Kidney (tissue), 13 donors: ENCODE measurements around the gene TARP.
A peak's percentile ranks its signal among the peaks of the same experiment; 100 is the strongest.
"Not testable (repeated sequence)": the region's sequence is repeated elsewhere in the genome, so short reads cannot be mapped to it uniquely, and the experiment has no call there.

Experiments
- DNase-seq, 5 donors: peaks; one replicate each; pipeline ENCODE4 v3.0.0-alpha.2; 2013 to 2020
- FAIRE-seq: peaks from 2 replicates; lab custom pipeline; 2012; peaks lifted over from hg19 to GRCh38; lab: Jason Lieb, UNC
- H3K27ac ChIP-seq, 2 donors: one replicate each; pipeline ENCODE4 v1.7.0; 2013; ENCODE audit warnings: low read depth in 2 of 2, low read length in 2 of 2, inconsistent platforms in 1 of 2
- H3K27me3 ChIP-seq: one replicate; pipeline ENCODE4 v1.7.1; 2013; ENCODE audit warnings: low read length, inconsistent platforms; ENCODE audit not compliant: control insufficient read depth, insufficient read depth
- H3K36me3 ChIP-seq, 3 donors: one replicate each; pipeline versions ENCODE4 v1.7.0 to v1.7.1; 2013; ENCODE audit warnings: low read length in 3 of 3, control low read depth in 1 of 3, inconsistent platforms in 1 of 3; ENCODE audit not compliant: insufficient read depth in 3 of 3, control insufficient read depth in 2 of 3
- H3K4me1 ChIP-seq, 3 donors: one replicate each; pipeline versions ENCODE4 v1.7.0 to v1.7.1; 2013; ENCODE audit warnings: low read length in 3 of 3, inconsistent platforms in 1 of 3, low read depth in 1 of 3; ENCODE audit not compliant: control insufficient read depth in 2 of 3, insufficient read depth in 2 of 3
- H3K4me3 ChIP-seq, 3 donors: one replicate each; pipeline versions ENCODE4 v1.7.0 to v1.8.1; 2013; ENCODE audit warnings: low read length in 3 of 3, control low read depth in 1 of 3, inconsistent platforms in 1 of 3
- H3K9ac ChIP-seq, 3 donors: one replicate each; pipeline versions ENCODE4 v1.7.0 to v1.7.1; 2013; ENCODE audit warnings: low read length in 3 of 3, control low read depth in 1 of 3, inconsistent platforms in 1 of 3
- H3K9me3 ChIP-seq, 3 donors: one replicate each; pipeline versions ENCODE4 v1.7.0 to v1.7.1; 2013; ENCODE audit warnings: low read length in 3 of 3, control low read depth in 1 of 3, inconsistent platforms in 1 of 3; ENCODE audit not compliant: control insufficient read depth in 2 of 3, insufficient read depth in 1 of 3
- intact Hi-C: fragments of 100-400 bp; cut with DNase I; formaldehyde crosslinking; loops from one replicate; pipeline ENCODE4 v1.11.1; 2022
- TF ChIP-seq, protein P1 (sequence below): IDR thresholded peaks from 3 replicates; pipeline ENCODE4 v1.5.1; 2012; ENCODE audit warnings: mild to moderate bottlenecking, moderate library complexity, borderline replicate concordance; ENCODE audit not compliant: insufficient read depth; ENCODE audit errors: extremely low read depth
- donor health status: control.
- donor health status: control.
- donor health status: control.
- donor health status: control.
- donor health status: control.
- donor health status: DM: yes; HTN: yes; CAD: no.
- donor health status: Normal renal cell carcinoma (clear cell type).

TARP gene

GRCh38 chr7:38248069-38248567 lies 25.3 kb downstream of the TARP start:
- H3K27ac ChIP-seq, result no peak overlapping the region
- H3K9ac ChIP-seq, result no peak overlapping the region
- no peaks in the 10 kb centered on the region for H3K9me3 ChIP-seq
- H3K36me3 ChIP-seq, result no peaks in the 10 kb centered on the region
- TF ChIP-seq, protein P1, sequence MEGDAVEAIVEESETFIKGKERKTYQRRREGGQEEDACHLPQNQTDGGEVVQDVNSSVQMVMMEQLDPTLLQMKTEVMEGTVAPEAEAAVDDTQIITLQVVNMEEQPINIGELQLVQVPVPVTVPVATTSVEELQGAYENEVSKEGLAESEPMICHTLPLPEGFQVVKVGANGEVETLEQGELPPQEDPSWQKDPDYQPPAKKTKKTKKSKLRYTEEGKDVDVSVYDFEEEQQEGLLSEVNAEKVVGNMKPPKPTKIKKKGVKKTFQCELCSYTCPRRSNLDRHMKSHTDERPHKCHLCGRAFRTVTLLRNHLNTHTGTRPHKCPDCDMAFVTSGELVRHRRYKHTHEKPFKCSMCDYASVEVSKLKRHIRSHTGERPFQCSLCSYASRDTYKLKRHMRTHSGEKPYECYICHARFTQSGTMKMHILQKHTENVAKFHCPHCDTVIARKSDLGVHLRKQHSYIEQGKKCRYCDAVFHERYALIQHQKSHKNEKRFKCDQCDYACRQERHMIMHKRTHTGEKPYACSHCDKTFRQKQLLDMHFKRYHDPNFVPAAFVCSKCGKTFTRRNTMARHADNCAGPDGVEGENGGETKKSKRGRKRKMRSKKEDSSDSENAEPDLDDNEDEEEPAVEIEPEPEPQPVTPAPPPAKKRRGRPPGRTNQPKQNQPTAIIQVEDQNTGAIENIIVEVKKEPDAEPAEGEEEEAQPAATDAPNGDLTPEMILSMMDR, result no peak
- no peaks in the 10 kb centered on the region for H3K4me1 ChIP-seq
- FAIRE-seq (no peak), DNase-seq (no peak)
- H3K4me3 ChIP-seq, result no peak overlapping the region
- intact Hi-C loops, result no loop called here
- no peaks in the 10 kb centered on the region for H3K27me3 ChIP-seq

DNA sequence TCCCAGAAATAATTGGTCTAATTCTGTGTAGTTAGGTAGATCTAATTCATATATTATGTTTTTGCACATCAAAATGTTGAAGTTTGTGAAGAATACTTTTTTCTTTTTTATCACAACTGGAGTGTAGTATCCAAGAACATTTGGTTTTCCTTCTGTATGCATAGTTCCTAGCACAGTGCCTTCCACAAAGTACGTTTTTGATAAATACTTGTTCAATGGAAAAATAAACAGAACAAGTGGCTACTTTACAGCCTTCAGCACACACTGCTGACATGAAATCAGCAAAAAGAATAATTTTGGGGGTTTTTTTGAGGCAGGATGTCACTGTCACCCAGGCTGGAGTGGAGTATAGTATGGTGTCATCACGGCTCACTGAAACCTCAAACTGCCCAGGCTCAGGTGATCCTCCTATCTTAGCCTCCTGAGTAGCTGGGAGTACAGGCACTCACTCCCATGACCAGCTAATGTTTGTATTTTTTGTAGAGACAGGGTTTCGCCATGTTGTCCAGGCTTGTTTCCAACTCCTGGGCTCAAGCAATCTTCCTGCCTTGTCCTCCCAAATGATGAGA lies 27.9 kb downstream of the TARP start:
- intact Hi-C loops, result no loop called here
- TF ChIP-seq, protein P1, result no peak
- Histone ChIP-seq H3K27me3 (no peaks in the 10 kb centered on the region), H3K27ac (no peak overlapping the region), H3K9me3 (no peaks in the 10 kb centered on the region), H3K9ac (no peak overlapping the region), H3K4me3 (no peak overlapping the region), H3K36me3 (no peaks in the 10 kb centered on the region), H3K4me1 (no peaks in the 10 kb centered on the region)
- no peak for FAIRE-seq
- no peak for DNase-seq

DNA sequence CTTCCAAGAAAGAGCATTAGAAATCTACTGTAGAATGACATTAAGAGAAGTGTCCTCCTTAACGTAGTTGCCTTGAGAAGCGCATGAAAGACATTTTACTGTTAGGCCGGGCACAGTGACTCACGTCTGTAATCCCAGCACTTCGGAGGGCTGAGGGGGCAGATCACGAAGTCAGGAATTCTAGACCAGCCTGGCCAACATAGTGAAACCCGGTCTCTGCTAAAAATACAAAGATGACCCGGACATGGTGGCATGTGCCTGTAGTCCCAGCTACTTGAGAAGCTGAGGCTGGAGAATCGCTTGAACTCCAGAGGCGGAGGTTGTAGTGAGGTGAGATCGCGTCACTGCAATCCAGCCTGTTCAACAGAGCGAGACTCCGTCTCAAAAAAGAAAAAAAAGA lies 28.9 kb downstream of the TARP start:
- no peak for FAIRE-seq
- Histone ChIP-seq H3K4me3 (no peak overlapping the region), H3K27ac (no peak overlapping the region)

DNA sequence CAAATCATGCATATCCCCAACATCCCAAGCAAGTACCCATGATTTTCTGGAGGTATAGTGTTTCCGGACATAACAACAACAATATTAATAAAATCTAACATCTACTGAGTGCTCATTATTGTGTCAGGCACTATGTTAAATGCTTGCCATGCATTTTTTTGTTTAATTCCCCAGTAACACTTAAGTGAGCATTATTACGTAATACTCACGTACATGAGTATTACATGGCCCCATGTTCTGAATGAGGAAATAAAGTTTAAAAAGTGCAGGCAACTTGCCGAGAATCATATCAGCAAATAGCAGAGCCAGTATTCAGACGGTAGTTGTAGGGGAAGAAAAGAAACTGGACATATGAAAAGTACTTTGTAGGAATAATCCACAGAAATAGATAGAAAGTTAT lies 30.1 kb downstream of the TARP start:
- H3K4me3 ChIP-seq, H3K9me3 ChIP-seq, H3K4me1 ChIP-seq, H3K36me3 ChIP-seq, FAIRE-seq, H3K27ac ChIP-seq, DNase-seq, H3K9ac ChIP-seq, H3K27me3 ChIP-seq, intact Hi-C loops: not testable (repeated sequence)

More for the DNA sequence above, 28.9 kb downstream of the TARP start:
- Histone ChIP-seq H3K27me3 (no peaks in the 10 kb centered on the region), H3K36me3 (no peaks in the 10 kb centered on the region), H3K9me3 (no peaks in the 10 kb centered on the region), H3K9ac (no peak overlapping the region), H3K4me1 (no peaks in the 10 kb centered on the region)
- TF ChIP-seq, protein P1, result no peak
- DNase-seq, result peak in 1 of 5 donors; percentile 33
- intact Hi-C loops, result no loop called here
